ENCODE results near the gene SLC24A1. TPM values are rescaled to one million over a fixed set of nuclear protein-coding genes. Genes with fewer than 3 reads are reported as not detected.

The SLC24A1 gene
- total RNA-seq, 1 donor from 2014 or later = 5.4 TPM

DNA sequence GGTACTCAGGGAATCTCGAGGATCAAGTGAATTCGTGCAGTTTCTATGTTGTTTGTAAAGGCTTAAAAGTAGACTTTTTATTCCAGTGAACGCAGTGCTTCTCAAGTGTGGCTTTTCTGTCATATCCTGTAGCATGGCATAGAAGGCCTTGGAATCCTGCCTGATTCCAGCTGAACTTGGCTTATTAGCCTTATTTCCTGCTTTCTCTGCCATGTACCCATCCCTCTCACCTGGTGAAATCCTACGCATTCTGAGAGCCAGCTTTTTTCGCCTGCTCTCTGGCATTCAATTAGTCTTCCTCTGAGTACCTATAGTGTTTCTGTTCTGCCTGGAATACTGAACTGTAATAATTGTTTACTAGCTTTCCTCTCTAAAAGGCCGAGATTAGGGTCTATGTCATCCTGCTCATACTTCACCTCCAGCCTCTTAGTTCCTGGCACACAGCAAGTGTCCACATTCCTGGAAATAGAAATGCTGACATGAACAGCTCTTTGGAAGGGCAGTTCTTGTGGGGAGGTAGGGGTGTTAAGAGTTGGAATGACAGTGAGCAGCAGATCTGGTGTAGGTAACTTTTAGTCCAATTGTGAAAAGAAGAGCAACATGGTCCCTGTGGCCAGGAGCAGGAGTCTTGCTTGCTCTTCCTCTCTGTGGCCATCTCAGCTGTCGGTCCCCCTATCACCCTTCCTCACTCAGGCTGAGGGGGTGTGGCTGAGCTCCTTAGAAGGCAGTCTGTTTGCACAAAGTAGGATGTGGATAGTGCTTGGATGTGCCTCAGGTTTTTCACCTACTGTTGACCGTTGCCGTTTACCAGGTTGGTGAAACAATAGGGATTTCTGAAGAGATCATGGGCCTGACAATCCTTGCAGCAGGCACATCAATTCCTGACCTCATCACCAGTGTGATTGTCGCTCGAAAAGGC is 30.4 kb downstream of the SLC24A1 start:
- H3K9me3 Mint-ChIP-seq = no peaks in the 10 kb centered on the region
- no peaks in the 10 kb centered on the region for H3K27me3 Mint-ChIP-seq (ENCODE audit: low read depth)
- no peaks in the 10 kb centered on the region for H3K36me3 Mint-ChIP-seq (ENCODE audit: low read depth)
- no peaks in the 10 kb centered on the region for H3K4me1 Mint-ChIP-seq
- no peak overlapping the region for H3K4me3 Mint-ChIP-seq
- DNase-seq (ENCODE audit: low read depth, low spot score) = no peak
- TF ChIP-seq, protein P1, sequence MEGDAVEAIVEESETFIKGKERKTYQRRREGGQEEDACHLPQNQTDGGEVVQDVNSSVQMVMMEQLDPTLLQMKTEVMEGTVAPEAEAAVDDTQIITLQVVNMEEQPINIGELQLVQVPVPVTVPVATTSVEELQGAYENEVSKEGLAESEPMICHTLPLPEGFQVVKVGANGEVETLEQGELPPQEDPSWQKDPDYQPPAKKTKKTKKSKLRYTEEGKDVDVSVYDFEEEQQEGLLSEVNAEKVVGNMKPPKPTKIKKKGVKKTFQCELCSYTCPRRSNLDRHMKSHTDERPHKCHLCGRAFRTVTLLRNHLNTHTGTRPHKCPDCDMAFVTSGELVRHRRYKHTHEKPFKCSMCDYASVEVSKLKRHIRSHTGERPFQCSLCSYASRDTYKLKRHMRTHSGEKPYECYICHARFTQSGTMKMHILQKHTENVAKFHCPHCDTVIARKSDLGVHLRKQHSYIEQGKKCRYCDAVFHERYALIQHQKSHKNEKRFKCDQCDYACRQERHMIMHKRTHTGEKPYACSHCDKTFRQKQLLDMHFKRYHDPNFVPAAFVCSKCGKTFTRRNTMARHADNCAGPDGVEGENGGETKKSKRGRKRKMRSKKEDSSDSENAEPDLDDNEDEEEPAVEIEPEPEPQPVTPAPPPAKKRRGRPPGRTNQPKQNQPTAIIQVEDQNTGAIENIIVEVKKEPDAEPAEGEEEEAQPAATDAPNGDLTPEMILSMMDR (conservative IDR thresholded peaks at IDR 0.05) = no peak
- H3K27ac Mint-ChIP-seq (ENCODE audit: unreplicated experiment) = no peak overlapping the region

DNA sequence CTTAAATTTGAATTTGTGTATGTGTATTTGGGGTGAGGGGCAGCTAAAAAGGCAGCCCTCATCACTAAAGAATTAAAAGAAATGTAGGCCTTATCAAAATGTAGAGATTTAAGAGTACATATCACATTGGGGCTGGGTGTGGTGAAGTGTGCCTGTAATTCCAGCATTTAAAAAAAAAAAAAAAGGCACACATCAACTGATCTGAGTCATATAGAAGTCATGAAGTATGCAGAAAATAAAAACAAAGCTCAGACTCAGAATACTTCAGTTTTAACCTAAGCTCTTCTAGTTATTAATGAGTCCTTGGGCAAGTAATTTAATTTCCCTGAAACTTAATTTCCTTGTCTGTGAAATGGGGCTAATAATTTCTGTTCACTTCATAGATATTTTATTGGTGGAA is 31.6 kb downstream of the SLC24A1 start:
- no peak overlapping the region for H3K4me3 Mint-ChIP-seq
- TF ChIP-seq, protein P1 (conservative IDR thresholded peaks at IDR 0.05) = no peak
- H3K4me1 Mint-ChIP-seq = no peaks in the 10 kb centered on the region
- no peaks in the 10 kb centered on the region for H3K27me3 Mint-ChIP-seq (ENCODE audit: low read depth)
- no peak overlapping the region for H3K27ac Mint-ChIP-seq (ENCODE audit: unreplicated experiment)
- no peaks in the 10 kb centered on the region for H3K36me3 Mint-ChIP-seq (ENCODE audit: low read depth)
- no peak for DNase-seq (ENCODE audit: low read depth, low spot score)
- H3K9me3 Mint-ChIP-seq = no peaks in the 10 kb centered on the region

DNA sequence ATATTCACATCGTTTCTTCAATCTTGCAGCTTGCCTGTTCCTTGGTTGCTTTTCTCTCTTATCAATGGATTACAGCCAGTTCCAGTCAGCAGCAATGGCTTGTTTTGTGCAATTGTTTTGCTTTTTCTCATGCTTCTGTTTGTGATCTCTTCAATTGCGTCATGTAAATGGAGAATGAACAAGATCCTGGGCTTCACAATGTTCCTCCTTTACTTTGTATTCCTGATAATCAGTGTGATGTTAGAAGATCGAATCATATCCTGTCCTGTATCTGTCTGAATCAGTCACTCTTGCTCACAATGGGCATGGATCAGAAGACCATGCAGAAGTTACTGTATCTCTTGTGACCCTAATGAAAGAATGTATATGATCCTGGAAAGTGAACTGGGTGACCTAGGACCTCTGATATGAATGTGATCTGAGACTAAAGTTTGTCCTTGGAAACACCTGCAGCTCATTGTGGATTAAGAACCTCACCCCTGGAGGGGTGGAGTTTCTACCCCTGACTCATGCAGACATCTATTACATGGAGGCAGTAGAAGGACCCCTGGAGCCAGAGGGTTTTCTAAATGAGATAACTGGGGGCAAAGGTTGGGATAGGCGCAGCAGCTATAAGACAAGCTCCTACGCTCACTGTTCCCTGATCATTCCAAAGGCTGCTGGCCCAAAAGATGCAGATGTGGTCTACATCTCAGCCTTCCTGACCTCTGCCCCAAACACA is 32.2 kb downstream of the SLC24A1 start:
- Mint-ChIP-seq H3K36me3 (ENCODE audit: low read depth) (no peaks in the 10 kb centered on the region), H3K27me3 (ENCODE audit: low read depth) (no peaks in the 10 kb centered on the region), H3K27ac (ENCODE audit: unreplicated experiment) (no peak overlapping the region), H3K4me1 (no peaks in the 10 kb centered on the region), H3K4me3 (no peak overlapping the region), H3K9me3 (no peaks in the 10 kb centered on the region)
- TF ChIP-seq, protein P1 (conservative IDR thresholded peaks at IDR 0.05) = no peak
- DNase-seq (ENCODE audit: low read depth, low spot score) = no peak

DNA sequence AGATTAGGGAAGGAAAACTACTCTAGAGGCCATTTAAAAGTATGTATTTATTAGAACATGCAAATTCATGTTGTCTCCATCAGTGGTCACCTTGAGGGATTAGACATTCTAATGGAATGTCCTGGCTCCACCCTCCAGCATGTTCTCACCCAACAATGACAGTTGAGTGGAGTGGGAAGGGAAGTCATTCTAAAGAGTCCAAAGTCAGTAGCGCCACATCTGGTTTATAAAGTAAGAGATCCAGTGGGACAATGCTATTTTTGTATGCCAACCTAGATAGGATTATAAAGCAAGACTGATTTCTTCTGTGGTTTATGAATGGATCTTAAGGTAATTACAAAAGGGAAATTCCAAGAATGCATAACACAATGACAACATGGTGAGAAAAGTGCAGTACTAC is 33.3 kb downstream of the SLC24A1 start:
- TF ChIP-seq, protein P1 (conservative IDR thresholded peaks at IDR 0.05) = no peak
- Mint-ChIP-seq H3K4me3 (no peak overlapping the region), H3K27me3 (ENCODE audit: low read depth) (no peaks in the 10 kb centered on the region), H3K9me3 (no peaks in the 10 kb centered on the region), H3K27ac (ENCODE audit: unreplicated experiment) (no peak overlapping the region), H3K36me3 (ENCODE audit: low read depth) (no peaks in the 10 kb centered on the region), H3K4me1 (no peaks in the 10 kb centered on the region)
- DNase-seq (ENCODE audit: low read depth, low spot score) = no peak

DNA sequence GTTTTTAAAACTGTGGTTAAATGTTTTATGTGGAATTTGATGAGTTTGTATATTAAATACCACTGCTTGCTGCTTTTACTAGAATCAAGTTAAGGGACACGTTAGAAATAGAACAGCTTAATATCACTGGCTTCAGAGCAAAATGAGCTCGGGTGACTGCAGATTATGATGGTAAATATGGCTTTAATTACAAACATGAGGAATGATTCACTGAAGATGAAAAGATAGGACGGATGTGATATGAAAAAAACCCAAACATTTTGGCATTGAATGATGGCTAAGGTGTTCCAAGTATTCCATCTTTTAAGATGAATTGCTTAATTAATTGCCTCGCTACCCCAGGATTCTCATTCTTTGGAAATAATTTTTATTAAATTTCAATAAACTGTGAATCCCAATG is 33.7 kb downstream of the SLC24A1 start:
- Mint-ChIP-seq H3K4me1 (no peaks in the 10 kb centered on the region), H3K4me3 (no peak overlapping the region), H3K27ac (ENCODE audit: unreplicated experiment) (no peak overlapping the region), H3K9me3 (no peaks in the 10 kb centered on the region), H3K36me3 (ENCODE audit: low read depth) (no peaks in the 10 kb centered on the region), H3K27me3 (ENCODE audit: low read depth) (no peaks in the 10 kb centered on the region)
- no peak for DNase-seq (ENCODE audit: low read depth, low spot score)
- TF ChIP-seq, protein P1 (conservative IDR thresholded peaks at IDR 0.05) = no peak

Data from neural crest cell (in vitro differentiated cells).